HEK293 (cell line): ENCODE data around the gene SUPT3H.

Experiments used
- CTCF ChIA-PET: fragments of 350-600 bp; formaldehyde crosslinking; extraction: SDS; loops from one replicate; lab custom pipeline; 2021; ENCODE audit warnings: antibody characterized with exemption; lab: Yijun Ruan, JAX
- POLR2A ChIA-PET: fragments of 300-600 bp; formaldehyde crosslinking; extraction: SDS; loops from one replicate; lab custom pipeline; 2020; ENCODE audit warnings: antibody characterized with exemption, inconsistent platforms; lab: Yijun Ruan, JAX
- H3K27ac ChIP-seq: fragments of 200-500 bp; sonication (Bioruptor generic); 2 replicates; pipeline ENCODE4 v1.5.1; 2014; ENCODE audit warnings: low read depth, low read length, control low read depth, inconsistent platforms; ENCODE audit errors: extremely low read depth
- H3K36me3 ChIP-seq, 2 experiments: fragments of 200-500 bp in 1 of 2; sonication (Bioruptor generic) in 1 of 2; 1 replicate in 1 of 2; 2 replicates in 1 of 2; pipeline ENCODE4 v1.5.1; 2014 to 2017; ENCODE audit warnings: inconsistent platforms in 2 of 2, low read length in 2 of 2; ENCODE audit not compliant: control insufficient read depth in 2 of 2, insufficient read depth in 1 of 2
- H3K4me1 ChIP-seq: fragments of 200-500 bp; sonication (Bioruptor generic); 2 replicates; pipeline ENCODE4 v1.5.1; 2014; ENCODE audit warnings: mild to moderate bottlenecking, low read length, inconsistent platforms; ENCODE audit not compliant: control insufficient read depth, insufficient read depth
- H3K4me3 ChIP-seq: 2 replicates; pipeline ENCODE4 v1.5.1; 2011; ENCODE audit warnings: low read depth, mild to moderate bottlenecking, control low read depth, low read length, moderate library complexity
- H3K9me3 ChIP-seq: fragments of 200-500 bp; sonication (Bioruptor generic); 2 replicates; pipeline ENCODE4 v1.5.1; 2014; ENCODE audit warnings: low read depth, low read length, inconsistent platforms; ENCODE audit not compliant: control insufficient read depth, insufficient read depth
- FEZF1 ChIP-seq: fragments of 450-650 bp; formaldehyde crosslinking; IDR thresholded peaks from 2 replicates; pipeline ENCODE4 v1.5.1; 2016; ENCODE audit warnings: missing biosample characterization, missing genetic modification characterization
- HOXA7 ChIP-seq: sonication (generic); formaldehyde crosslinking; IDR thresholded peaks from 2 replicates; pipeline ENCODE4 v1.8.1; 2022; ENCODE audit warnings: missing genetic modification reagents, borderline replicate concordance
- KLF8 ChIP-seq: fragments of 450-650 bp; formaldehyde crosslinking; IDR thresholded peaks from 2 replicates; pipeline ENCODE4 v1.5.1; 2016; ENCODE audit warnings: missing biosample characterization, missing genetic modification characterization
- MYNN ChIP-seq: fragments of 450-650 bp; formaldehyde crosslinking; IDR thresholded peaks from 2 replicates; pipeline ENCODE4 v1.5.1; 2016; ENCODE audit warnings: missing biosample characterization, missing genetic modification characterization, borderline replicate concordance
- SP7 ChIP-seq: fragments of 450-650 bp; formaldehyde crosslinking; IDR thresholded peaks from 2 replicates; pipeline ENCODE4 v1.5.1; 2016; ENCODE audit warnings: missing biosample characterization, missing genetic modification characterization
- ZBTB21 ChIP-seq: fragments of 450-650 bp; formaldehyde crosslinking; IDR thresholded peaks from 2 replicates; pipeline ENCODE4 v1.5.1; 2017; ENCODE audit warnings: missing biosample characterization, missing genetic modification characterization
- ZNF146 ChIP-seq: fragments of 450-650 bp; formaldehyde crosslinking; IDR thresholded peaks from 2 replicates; pipeline ENCODE4 v1.5.1; 2016; ENCODE audit warnings: missing biosample characterization, missing genetic modification characterization
- ZNF335 ChIP-seq: fragments of 450-650 bp; formaldehyde crosslinking; conservative IDR thresholded peaks from 2 replicates; pipeline ENCODE4 v1.5.1; 2016; ENCODE audit warnings: missing biosample characterization, missing genetic modification characterization
- ZNF366 ChIP-seq: fragments of 450-650 bp; formaldehyde crosslinking; conservative IDR thresholded peaks from 2 replicates; pipeline ENCODE4 v1.5.1; 2016; ENCODE audit warnings: missing biosample characterization, missing genetic modification characterization
- ZNF416 ChIP-seq: fragments of 450-650 bp; formaldehyde crosslinking; IDR thresholded peaks from 2 replicates; pipeline ENCODE4 v1.5.1; 2016; ENCODE audit warnings: missing biosample characterization, missing genetic modification characterization
- ZNF426 ChIP-seq: fragments of 450-650 bp; formaldehyde crosslinking; IDR thresholded peaks from 2 replicates; pipeline ENCODE4 v1.5.1; 2017; ENCODE audit warnings: missing biosample characterization, missing genetic modification characterization, mild to moderate bottlenecking, inconsistent platforms, moderate library complexity
- ZNF510 ChIP-seq: fragments of 450-650 bp; formaldehyde crosslinking; IDR thresholded peaks from 2 replicates; pipeline ENCODE4 v1.5.1; 2018; ENCODE audit warnings: mild to moderate bottlenecking, missing genetic modification characterization, missing biosample characterization; ENCODE audit not compliant: insufficient replicate concordance
- ZNF660 ChIP-seq: fragments of 450-650 bp; IDR thresholded peaks from 2 replicates; pipeline ENCODE4 v1.5.1; 2018; ENCODE audit warnings: missing biosample characterization, mild to moderate bottlenecking, missing genetic modification characterization
- ZSCAN16 ChIP-seq: fragments of 450-650 bp; formaldehyde crosslinking; IDR thresholded peaks from 2 replicates; pipeline ENCODE4 v1.5.1; 2016; ENCODE audit warnings: missing biosample characterization, missing genetic modification characterization
- TF ChIP-seq, protein P1 (sequence below): fragments of 450-650 bp; formaldehyde crosslinking; IDR thresholded peaks from 2 replicates; pipeline ENCODE4 v1.5.1; 2016; ENCODE audit warnings: missing biosample characterization, missing genetic modification characterization
- TF ChIP-seq, protein P2 (sequence below): fragments of 450-650 bp; formaldehyde crosslinking; IDR thresholded peaks from 2 replicates; pipeline ENCODE4 v1.5.1; 2016; ENCODE audit warnings: missing biosample characterization, missing genetic modification characterization, borderline replicate concordance
- TF ChIP-seq, protein P3 (sequence below): fragments of 450-650 bp; formaldehyde crosslinking; IDR thresholded peaks from 2 replicates; pipeline ENCODE4; 2016; ENCODE audit warnings: missing biosample characterization, missing genetic modification characterization
- TF ChIP-seq, protein P4 (sequence below): fragments of 450-650 bp; formaldehyde crosslinking; IDR thresholded peaks from 2 replicates; pipeline ENCODE4 v1.5.1; 2017; ENCODE audit warnings: missing biosample characterization, missing genetic modification characterization

The SUPT3H gene

DNA sequence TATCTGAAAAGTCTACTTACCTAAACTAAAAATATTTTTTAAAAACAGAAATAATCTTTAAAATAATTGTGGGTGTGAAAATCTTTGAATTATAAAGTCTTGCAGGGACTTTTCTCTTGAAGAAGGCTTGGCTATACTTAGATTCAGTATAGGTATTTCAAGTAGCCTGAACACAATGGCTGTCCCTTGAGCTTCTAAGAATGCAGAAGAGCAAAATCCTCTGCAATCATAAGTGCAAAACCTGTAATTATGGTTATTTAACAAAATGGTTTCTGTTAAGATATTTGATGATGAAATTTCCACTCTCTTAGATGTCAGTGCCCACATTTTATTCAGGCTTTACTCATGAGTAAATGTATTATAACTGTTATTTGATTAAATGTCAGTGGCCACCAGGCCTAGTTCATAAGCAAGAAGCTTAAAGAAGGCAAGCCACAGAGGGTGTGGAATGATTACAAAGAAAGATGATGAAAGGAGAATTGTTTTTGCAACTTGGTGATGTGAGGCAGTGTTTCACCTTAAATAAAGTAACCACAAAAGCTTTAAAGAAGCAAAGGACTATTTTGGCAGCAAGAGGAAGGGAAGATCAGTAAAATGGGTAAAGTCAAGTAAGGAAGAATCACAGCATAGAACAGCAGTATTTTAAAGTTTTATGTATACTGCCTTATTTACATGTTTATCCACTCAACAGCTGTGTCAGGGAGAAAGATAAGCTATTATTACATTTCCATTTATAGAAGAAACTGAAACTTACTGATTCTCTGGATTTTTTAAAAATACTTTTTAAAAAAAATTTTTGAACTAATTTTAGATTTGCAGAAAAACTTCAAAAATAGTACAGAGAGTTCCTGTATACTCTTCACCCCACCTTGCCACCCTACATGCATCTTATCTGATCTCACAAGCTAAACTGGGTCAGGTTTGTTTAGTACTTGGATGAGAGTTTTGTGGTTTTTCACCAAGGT, 400.8 kb downstream of the SUPT3H start:
- H3K9me3 ChIP-seq, result no peaks in the 10 kb centered on the region
- H3K4me3 ChIP-seq, result no peak overlapping the region
- H3K36me3 ChIP-seq, result no peaks in the 10 kb centered on the region
- ChIA-PET CTCF (interaction anchor here (0.6 to 1.1 kb wide), 4 partner anchors 321 to 546 kb away, joined by 3 to 4 read pairs (median 3); no protein-coding TSS in a partner anchor), POLR2A (no interaction called here)
- no peak for TF ChIP-seq ZNF366 (tag by site-specific recombination)
- peak; percentile 25; the same call in 1 of the 2 replicates for TF ChIP-seq SP7 (tag by site-specific recombination)
- H3K4me1 ChIP-seq, result no peaks in the 10 kb centered on the region
- H3K27ac ChIP-seq, result no peak overlapping the region

DNA sequence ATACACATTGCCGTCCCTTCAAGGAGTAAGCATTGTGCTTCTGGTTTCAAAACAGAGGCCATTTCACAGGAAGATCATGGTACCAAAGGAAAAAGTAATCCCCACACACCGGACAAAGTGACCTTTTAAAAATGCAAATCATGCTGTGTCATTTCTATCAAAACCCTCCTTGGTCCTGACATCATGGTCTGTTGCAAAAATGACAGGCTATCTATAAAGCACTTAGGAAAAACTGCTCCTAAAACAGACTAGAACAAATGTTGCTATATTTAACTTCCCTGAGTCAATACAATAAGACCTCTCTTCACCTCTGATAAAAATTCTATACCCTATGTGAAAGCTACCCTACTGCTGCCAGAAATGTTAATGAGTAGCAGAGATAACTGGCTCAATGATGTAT, 403.2 kb downstream of the SUPT3H start:
- no peaks in the 10 kb centered on the region for H3K4me1 ChIP-seq
- no peak for TF ChIP-seq MYNN
- TF ChIP-seq HOXA7, result no peak
- TF ChIP-seq ZNF510 (tag by site-specific recombination), result no peak
- TF ChIP-seq, protein P1, sequence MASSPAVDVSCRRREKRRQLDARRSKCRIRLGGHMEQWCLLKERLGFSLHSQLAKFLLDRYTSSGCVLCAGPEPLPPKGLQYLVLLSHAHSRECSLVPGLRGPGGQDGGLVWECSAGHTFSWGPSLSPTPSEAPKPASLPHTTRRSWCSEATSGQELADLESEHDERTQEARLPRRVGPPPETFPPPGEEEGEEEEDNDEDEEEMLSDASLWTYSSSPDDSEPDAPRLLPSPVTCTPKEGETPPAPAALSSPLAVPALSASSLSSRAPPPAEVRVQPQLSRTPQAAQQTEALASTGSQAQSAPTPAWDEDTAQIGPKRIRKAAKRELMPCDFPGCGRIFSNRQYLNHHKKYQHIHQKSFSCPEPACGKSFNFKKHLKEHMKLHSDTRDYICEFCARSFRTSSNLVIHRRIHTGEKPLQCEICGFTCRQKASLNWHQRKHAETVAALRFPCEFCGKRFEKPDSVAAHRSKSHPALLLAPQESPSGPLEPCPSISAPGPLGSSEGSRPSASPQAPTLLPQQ (tag by site-specific recombination), result no peak
- TF ChIP-seq ZNF335 (tag by site-specific recombination), result no peak
- TF ChIP-seq, protein P2, sequence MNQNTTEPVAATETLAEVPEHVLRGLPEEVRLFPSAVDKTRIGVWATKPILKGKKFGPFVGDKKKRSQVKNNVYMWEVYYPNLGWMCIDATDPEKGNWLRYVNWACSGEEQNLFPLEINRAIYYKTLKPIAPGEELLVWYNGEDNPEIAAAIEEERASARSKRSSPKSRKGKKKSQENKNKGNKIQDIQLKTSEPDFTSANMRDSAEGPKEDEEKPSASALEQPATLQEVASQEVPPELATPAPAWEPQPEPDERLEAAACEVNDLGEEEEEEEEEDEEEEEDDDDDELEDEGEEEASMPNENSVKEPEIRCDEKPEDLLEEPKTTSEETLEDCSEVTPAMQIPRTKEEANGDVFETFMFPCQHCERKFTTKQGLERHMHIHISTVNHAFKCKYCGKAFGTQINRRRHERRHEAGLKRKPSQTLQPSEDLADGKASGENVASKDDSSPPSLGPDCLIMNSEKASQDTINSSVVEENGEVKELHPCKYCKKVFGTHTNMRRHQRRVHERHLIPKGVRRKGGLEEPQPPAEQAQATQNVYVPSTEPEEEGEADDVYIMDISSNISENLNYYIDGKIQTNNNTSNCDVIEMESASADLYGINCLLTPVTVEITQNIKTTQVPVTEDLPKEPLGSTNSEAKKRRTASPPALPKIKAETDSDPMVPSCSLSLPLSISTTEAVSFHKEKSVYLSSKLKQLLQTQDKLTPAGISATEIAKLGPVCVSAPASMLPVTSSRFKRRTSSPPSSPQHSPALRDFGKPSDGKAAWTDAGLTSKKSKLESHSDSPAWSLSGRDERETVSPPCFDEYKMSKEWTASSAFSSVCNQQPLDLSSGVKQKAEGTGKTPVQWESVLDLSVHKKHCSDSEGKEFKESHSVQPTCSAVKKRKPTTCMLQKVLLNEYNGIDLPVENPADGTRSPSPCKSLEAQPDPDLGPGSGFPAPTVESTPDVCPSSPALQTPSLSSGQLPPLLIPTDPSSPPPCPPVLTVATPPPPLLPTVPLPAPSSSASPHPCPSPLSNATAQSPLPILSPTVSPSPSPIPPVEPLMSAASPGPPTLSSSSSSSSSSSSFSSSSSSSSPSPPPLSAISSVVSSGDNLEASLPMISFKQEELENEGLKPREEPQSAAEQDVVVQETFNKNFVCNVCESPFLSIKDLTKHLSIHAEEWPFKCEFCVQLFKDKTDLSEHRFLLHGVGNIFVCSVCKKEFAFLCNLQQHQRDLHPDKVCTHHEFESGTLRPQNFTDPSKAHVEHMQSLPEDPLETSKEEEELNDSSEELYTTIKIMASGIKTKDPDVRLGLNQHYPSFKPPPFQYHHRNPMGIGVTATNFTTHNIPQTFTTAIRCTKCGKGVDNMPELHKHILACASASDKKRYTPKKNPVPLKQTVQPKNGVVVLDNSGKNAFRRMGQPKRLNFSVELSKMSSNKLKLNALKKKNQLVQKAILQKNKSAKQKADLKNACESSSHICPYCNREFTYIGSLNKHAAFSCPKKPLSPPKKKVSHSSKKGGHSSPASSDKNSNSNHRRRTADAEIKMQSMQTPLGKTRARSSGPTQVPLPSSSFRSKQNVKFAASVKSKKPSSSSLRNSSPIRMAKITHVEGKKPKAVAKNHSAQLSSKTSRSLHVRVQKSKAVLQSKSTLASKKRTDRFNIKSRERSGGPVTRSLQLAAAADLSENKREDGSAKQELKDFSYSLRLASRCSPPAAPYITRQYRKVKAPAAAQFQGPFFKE (tag by site-specific recombination), result no peak
- TF ChIP-seq, protein P3, sequence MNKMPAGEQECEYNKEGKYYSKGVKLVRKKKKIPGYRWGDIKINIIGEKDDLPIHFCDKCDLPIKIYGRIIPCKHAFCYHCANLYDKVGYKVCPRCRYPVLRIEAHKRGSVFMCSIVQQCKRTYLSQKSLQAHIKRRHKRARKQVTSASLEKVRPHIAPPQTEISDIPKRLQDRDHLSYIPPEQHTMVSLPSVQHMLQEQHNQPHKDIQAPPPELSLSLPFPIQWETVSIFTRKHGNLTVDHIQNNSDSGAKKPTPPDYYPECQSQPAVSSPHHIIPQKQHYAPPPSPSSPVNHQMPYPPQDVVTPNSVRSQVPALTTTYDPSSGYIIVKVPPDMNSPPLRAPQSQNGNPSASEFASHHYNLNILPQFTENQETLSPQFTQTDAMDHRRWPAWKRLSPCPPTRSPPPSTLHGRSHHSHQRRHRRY (tag by site-specific recombination), result no peak
- no peak for TF ChIP-seq ZBTB21 (tag by site-specific recombination)
- TF ChIP-seq ZNF146 (tag by site-specific recombination), result no peak
- TF ChIP-seq ZNF426, result no peak
- TF ChIP-seq FEZF1, result no peak
- no peak for TF ChIP-seq ZSCAN16 (tag by site-specific recombination)
- TF ChIP-seq, protein P4, sequence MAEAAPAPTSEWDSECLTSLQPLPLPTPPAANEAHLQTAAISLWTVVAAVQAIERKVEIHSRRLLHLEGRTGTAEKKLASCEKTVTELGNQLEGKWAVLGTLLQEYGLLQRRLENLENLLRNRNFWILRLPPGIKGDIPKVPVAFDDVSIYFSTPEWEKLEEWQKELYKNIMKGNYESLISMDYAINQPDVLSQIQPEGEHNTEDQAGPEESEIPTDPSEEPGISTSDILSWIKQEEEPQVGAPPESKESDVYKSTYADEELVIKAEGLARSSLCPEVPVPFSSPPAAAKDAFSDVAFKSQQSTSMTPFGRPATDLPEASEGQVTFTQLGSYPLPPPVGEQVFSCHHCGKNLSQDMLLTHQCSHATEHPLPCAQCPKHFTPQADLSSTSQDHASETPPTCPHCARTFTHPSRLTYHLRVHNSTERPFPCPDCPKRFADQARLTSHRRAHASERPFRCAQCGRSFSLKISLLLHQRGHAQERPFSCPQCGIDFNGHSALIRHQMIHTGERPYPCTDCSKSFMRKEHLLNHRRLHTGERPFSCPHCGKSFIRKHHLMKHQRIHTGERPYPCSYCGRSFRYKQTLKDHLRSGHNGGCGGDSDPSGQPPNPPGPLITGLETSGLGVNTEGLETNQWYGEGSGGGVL (tag by site-specific recombination), result no peak
- TF ChIP-seq KLF8, result no peak
- no peak for TF ChIP-seq ZNF660 (tag by site-specific recombination)
- TF ChIP-seq ZNF416 (tag by site-specific recombination), result no peak
- no peaks in the 10 kb centered on the region for H3K9me3 ChIP-seq
- ChIA-PET POLR2A (no interaction called here), CTCF (no interaction called here)
- no peak overlapping the region for H3K4me3 ChIP-seq
- H3K36me3 ChIP-seq, result no peaks in the 10 kb centered on the region; a peak in 1 of 3 replicates
- no peak overlapping the region for H3K27ac ChIP-seq
